ENCODE data around the gene PLEKHG4B.

PLEKHG4B gene

GRCh38 chr5:139579-140442 is 47.8 kb downstream of the PLEKHG4B start:
- no peak for DNase-seq

- no peak for DNase-seq
These were observed 48.5 kb downstream of the PLEKHG4B start for GRCh38 chr5:140443-140829.

- no peak for DNase-seq
These were observed 49.2 kb downstream of the PLEKHG4B start for GRCh38 chr5:141211-141610.

- DNase-seq = no peak
These were observed 49.8 kb downstream of the PLEKHG4B start for GRCh38 chr5:141761-142160.

- DNase-seq = no peak
These were observed 50.4 kb downstream of the PLEKHG4B start for GRCh38 chr5:142246-142810.

GRCh38 chr5:143041-143440 is 51.1 kb downstream of the PLEKHG4B start:
- DNase-seq = no peak

GRCh38 chr5:144941-145340 is 53.0 kb downstream of the PLEKHG4B start:
- no peak for DNase-seq

- no peak for DNase-seq
These were observed 53.8 kb downstream of the PLEKHG4B start for GRCh38 chr5:145585-146323.

- no peak for DNase-seq
These were observed 55.8 kb downstream of the PLEKHG4B start for GRCh38 chr5:147751-148150.

- DNase-seq = no peak
These were observed 57.9 kb downstream of the PLEKHG4B start for GRCh38 chr5:149745-150485.

- no peak for DNase-seq
These were observed 58.8 kb downstream of the PLEKHG4B start for GRCh38 chr5:150746-151145.

- no peak for DNase-seq
These were observed 60.1 kb downstream of the PLEKHG4B start for GRCh38 chr5:152077-152476.

GRCh38 chr5:153256-153655 is 61.3 kb downstream of the PLEKHG4B start:
- DNase-seq = no peak

GRCh38 chr5:154236-154635 is 62.3 kb downstream of the PLEKHG4B start:
- DNase-seq = no peak

GRCh38 chr5:154826-155225 is 62.9 kb downstream of the PLEKHG4B start:
- DNase-seq = no peak

- no peak for DNase-seq
These were observed 63.9 kb downstream of the PLEKHG4B start for GRCh38 chr5:155651-156410.

GRCh38 chr5:156411-157072 is 64.6 kb downstream of the PLEKHG4B start:
- no peak for DNase-seq

GRCh38 chr5:157126-157715 is 65.3 kb downstream of the PLEKHG4B start:
- no peak for DNase-seq

GRCh38 chr5:157801-158200 is 65.8 kb downstream of the PLEKHG4B start:
- DNase-seq = no peak

- DNase-seq = no peak
These were observed 67.0 kb downstream of the PLEKHG4B start for GRCh38 chr5:158807-159447.
